ENCODE measurements around the gene DPP9. TPM values are rescaled to one million over a fixed set of nuclear protein-coding genes. Genes with fewer than 3 reads are reported as not detected.

Gene DPP9
- total RNA-seq, 1 donor from 2014 or later: 53.8 TPM

DNA sequence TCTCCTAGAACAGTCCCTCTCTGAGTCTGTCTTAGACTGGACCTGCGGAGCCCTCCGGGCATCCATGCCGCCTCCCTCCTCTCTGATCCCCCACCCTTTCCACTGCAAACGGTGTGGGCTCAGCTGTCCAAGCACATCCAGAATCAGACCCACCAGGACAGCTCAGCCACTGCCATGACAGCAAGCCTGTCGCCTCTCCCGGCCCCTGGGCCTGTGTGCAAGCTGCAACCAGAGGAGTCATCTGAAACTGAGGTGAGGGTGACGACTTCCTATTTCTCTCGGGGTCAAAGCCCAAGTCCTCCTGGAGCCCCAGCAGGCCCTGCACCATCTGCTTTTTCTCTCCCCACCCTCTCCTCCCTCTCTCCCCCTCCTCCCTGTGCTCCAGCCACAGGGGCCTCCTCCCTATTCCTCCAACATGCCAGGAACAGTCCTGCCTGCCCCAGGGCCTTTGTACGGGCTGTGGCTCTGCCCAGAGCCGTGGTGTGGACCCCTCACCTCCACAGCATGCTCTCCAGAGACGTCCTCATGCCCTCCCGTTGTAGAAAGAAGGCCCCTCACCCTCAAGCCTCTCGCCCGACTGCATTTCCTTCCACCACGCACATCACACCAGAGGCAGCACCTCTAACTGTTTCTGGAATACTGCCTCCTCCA is 30.0 kb downstream of the DPP9 start:
- H3K4me3 ChIP-seq: no peak overlapping the region
- no peaks in the 10 kb centered on the region for H3K9me3 ChIP-seq
- no peak for DNase-seq (ENCODE audit: extremely low spot score in 2 of 2)
- TF ChIP-seq POLR2AphosphoS5 (IDR thresholded peaks at IDR 0.05; ENCODE audit: insufficient read depth in 1 of 2, low read depth in 1 of 2) (no peak), CTCF (IDR thresholded peaks at IDR 0.05) (no peak), POLR2A (IDR thresholded peaks at IDR 0.05) (no peak)
- intact Hi-C loops (cut with DNase I): no loop called here
- peaks cover 3 to 91% of the 10 kb centered on the region in 2 donors for H3K36me3 ChIP-seq
- H3K27me3 ChIP-seq: no peaks in the 10 kb centered on the region
- H3K4me1 ChIP-seq: peaks cover 8% of the 10 kb centered on the region
- peak overlapping the region; percentile 21 for H3K27ac ChIP-seq

DNA sequence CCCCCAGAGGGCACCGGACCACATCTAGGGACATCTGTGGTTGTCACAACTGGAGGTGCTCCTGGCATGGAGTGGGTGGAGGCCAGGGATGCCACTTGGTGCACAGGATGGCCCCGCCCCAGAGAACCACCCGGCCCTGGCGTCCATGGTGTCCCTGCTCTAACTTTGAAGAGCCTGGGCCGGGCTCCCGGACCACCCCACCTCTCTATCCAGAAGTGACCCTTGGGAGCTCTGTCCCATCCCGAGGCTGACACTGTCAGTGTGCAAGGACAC is 30.6 kb downstream of the DPP9 start:
- Histone ChIP-seq H3K27me3 (no peaks in the 10 kb centered on the region), H3K9me3 (no peaks in the 10 kb centered on the region), H3K4me3 (no peak overlapping the region), H3K4me1 (peaks cover 8% of the 10 kb centered on the region), H3K27ac (no peak overlapping the region), H3K36me3 (peaks cover 3 to 91% of the 10 kb centered on the region in 2 donors)
- intact Hi-C loops (cut with DNase I): no loop called here
- no peak for TF ChIP-seq POLR2AphosphoS5 (IDR thresholded peaks at IDR 0.05; ENCODE audit: insufficient read depth in 1 of 2, low read depth in 1 of 2)
- TF ChIP-seq POLR2A (IDR thresholded peaks at IDR 0.05): no peak
- no peak for DNase-seq (ENCODE audit: extremely low spot score in 2 of 2)

GRCh38 chr19:4692251-4693077 is 31.2 kb downstream of the DPP9 start:
- Histone ChIP-seq H3K27ac (no peak overlapping the region), H3K27me3 (no peaks in the 10 kb centered on the region), H3K36me3 (peaks cover 3 to 90% of the 10 kb centered on the region in 2 donors), H3K4me1 (peaks cover 8% of the 10 kb centered on the region), H3K4me3 (no peak overlapping the region), H3K9me3 (no peaks in the 10 kb centered on the region)
- no peak for DNase-seq (ENCODE audit: extremely low spot score in 2 of 2)
- no peak for TF ChIP-seq CTCF (IDR thresholded peaks at IDR 0.05)
- no peak for TF ChIP-seq POLR2AphosphoS5 (IDR thresholded peaks at IDR 0.05; ENCODE audit: insufficient read depth in 1 of 2, low read depth in 1 of 2)
- no peak for TF ChIP-seq POLR2A (IDR thresholded peaks at IDR 0.05)
- intact Hi-C loops (cut with DNase I): no loop called here

DNA sequence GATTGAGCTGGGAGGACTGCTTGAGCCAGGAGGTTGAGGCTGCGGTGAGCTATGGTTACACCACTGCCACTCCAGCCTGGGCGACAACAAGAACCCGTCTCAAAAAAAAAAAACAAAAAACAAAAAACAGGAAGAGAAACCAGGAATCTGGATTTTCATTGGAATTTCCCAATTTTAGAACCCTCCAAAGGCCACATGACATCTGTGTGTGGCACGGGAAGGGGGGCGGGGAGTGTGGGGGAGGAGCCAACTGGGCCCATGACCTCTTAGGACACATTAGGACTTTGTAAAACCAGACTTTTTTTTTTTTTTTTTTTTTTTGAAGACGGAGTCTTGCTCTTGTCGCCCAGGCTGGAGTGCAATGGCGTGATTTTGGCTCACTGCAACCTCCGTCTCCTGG is 32.3 kb downstream of the DPP9 start:
- no peak for DNase-seq (ENCODE audit: extremely low spot score in 2 of 2)
- no peaks in the 10 kb centered on the region for H3K27me3 ChIP-seq
- no peak overlapping the region for H3K4me3 ChIP-seq
- H3K36me3 ChIP-seq: peaks cover 3 to 90% of the 10 kb centered on the region in 2 donors
- intact Hi-C loops (cut with DNase I): no loop called here
- H3K27ac ChIP-seq: no peak overlapping the region
- no peaks in the 10 kb centered on the region for H3K9me3 ChIP-seq
- no peak for TF ChIP-seq CTCF (IDR thresholded peaks at IDR 0.05)
- TF ChIP-seq POLR2A (IDR thresholded peaks at IDR 0.05): no peak
- TF ChIP-seq POLR2AphosphoS5 (IDR thresholded peaks at IDR 0.05; ENCODE audit: insufficient read depth in 1 of 2, low read depth in 1 of 2): no peak
- peaks cover 8% of the 10 kb centered on the region for H3K4me1 ChIP-seq

DNA sequence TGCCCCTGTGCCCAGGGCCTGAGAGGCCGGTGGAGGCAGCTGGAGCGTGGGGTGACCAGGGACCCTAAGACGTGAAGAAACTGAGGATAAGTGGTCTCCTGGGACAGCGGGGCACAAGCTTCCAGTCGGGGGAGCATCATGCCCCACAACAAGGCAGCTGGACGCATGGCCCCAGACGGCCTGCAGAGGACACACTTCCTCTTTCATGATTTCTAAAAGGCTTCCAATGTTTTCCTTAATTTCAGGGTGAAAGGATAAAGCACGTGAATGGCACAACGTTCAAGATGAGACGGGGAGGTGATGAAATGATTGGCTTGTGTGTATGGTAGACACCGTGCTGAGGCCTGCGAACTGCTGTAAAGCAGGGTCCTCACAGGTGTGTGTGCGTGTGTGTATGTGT is 33.3 kb downstream of the DPP9 start:
- Histone ChIP-seq H3K9me3 (no peaks in the 10 kb centered on the region), H3K4me1 (peaks cover 8% of the 10 kb centered on the region), H3K4me3 (no peak overlapping the region), H3K27me3 (no peaks in the 10 kb centered on the region), H3K36me3 (peaks cover 3 to 85% of the 10 kb centered on the region in 2 donors), H3K27ac (no peak overlapping the region)
- TF ChIP-seq POLR2AphosphoS5 (IDR thresholded peaks at IDR 0.05; ENCODE audit: insufficient read depth in 1 of 2, low read depth in 1 of 2): no peak
- no peak for TF ChIP-seq CTCF (IDR thresholded peaks at IDR 0.05)
- TF ChIP-seq POLR2A (IDR thresholded peaks at IDR 0.05): no peak
- intact Hi-C loops (cut with DNase I): no loop called here
- DNase-seq (ENCODE audit: extremely low spot score in 2 of 2): no peak
